GM19240 (cell line): Measurements from ENCODE around the gene USP36.

Experiments
- DNase-seq: peaks from one replicate; pipeline ENCODE4 v3.0.0; 2011; ENCODE audit warnings: low spot score; ENCODE audit not compliant: insufficient read length

Gene USP36

GRCh38 chr17:78839235-78839761 lies 1.3 kb downstream of the USP36 start:
- DNase-seq = no peak

GRCh38 chr17:78838574-78839005 lies 2.0 kb downstream of the USP36 start:
- DNase-seq = no peak

GRCh38 chr17:78836420-78837021 lies 4.1 kb downstream of the USP36 start:
- DNase-seq = no peak

- no peak for DNase-seq
Observed at GRCh38 chr17:78834571-78834970, 6.0 kb downstream of the USP36 start.

GRCh38 chr17:78832541-78832810 lies 8.1 kb downstream of the USP36 start:
- DNase-seq = no peak

GRCh38 chr17:78831688-78832540 lies 8.7 kb downstream of the USP36 start:
- no peak for DNase-seq

- no peak for DNase-seq
Observed at GRCh38 chr17:78829477-78829876, 11.1 kb downstream of the USP36 start.

GRCh38 chr17:78828470-78829185 lies 12.0 kb downstream of the USP36 start:
- no peak for DNase-seq

- DNase-seq = no peak
Observed at GRCh38 chr17:78826836-78827509, 13.6 kb downstream of the USP36 start.

- no peak for DNase-seq
Observed at GRCh38 chr17:78826421-78826820, 14.2 kb downstream of the USP36 start.

- DNase-seq = no peak
Observed at GRCh38 chr17:78825696-78826095, 14.9 kb downstream of the USP36 start.

- no peak for DNase-seq
Observed at GRCh38 chr17:78824240-78824639, 16.4 kb downstream of the USP36 start.

- no peak for DNase-seq
Observed at GRCh38 chr17:78823282-78824046, 17.1 kb downstream of the USP36 start.

- DNase-seq = no peak
Observed at GRCh38 chr17:78822552-78822951, 18.1 kb downstream of the USP36 start.

GRCh38 chr17:78821961-78822360 lies 18.7 kb downstream of the USP36 start:
- DNase-seq = no peak

GRCh38 chr17:78820841-78821240 lies 19.8 kb downstream of the USP36 start:
- DNase-seq = no peak

- no peak for DNase-seq
Observed at GRCh38 chr17:78819806-78820792, 20.5 kb downstream of the USP36 start.

GRCh38 chr17:78819402-78819801 lies 21.2 kb downstream of the USP36 start:
- no peak for DNase-seq

GRCh38 chr17:78818932-78819331 lies 21.7 kb downstream of the USP36 start:
- DNase-seq = no peak
